ENCODE data around the gene SLC10A3.

The SLC10A3 gene, protein sequence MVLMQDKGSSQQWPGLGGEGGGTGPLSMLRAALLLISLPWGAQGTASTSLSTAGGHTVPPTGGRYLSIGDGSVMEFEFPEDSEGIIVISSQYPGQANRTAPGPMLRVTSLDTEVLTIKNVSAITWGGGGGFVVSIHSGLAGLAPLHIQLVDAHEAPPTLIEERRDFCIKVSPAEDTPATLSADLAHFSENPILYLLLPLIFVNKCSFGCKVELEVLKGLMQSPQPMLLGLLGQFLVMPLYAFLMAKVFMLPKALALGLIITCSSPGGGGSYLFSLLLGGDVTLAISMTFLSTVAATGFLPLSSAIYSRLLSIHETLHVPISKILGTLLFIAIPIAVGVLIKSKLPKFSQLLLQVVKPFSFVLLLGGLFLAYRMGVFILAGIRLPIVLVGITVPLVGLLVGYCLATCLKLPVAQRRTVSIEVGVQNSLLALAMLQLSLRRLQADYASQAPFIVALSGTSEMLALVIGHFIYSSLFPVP

DNA sequence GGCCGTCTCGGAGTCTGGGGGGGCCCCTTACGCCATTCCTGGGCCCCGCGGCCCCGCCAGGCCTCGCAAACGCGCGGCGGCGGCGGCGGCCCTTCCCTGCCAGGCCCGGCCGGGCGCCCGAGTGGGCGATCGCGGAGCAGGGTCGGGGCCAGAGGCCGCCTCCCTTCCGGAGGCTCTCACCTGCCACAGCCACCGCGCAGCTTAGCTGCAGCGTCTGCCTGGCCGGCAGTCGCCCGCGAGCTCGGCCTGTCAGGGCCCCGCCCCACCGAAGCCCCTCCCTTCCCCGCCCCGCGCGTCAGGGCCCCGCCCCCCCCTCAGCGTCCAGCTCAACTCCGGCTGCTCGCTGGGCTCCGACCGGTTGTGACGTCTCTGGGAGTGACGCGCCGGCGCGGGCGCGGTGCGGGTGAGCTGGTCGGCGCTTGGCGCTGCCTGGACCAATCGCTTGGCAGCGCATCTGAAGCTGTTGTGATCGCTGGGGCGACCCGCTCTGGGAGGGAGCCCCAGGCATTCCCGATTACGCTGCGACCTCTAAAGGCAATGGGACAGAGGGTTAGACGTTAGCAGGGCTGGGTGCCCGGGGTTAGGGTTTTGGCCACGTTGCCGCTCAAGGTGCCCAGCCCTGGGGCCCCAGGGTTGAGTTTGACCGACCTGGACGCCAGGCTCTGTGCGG is at the start of gene SLC10A3:
SLC10A3 (minus strand) TSS at position 216 of the 670 bp plus-strand sequence. CDS start 1,689 bp downstream, outside the sequence.
- peak; percentile 80 to 86 for DNase-seq

DNA sequence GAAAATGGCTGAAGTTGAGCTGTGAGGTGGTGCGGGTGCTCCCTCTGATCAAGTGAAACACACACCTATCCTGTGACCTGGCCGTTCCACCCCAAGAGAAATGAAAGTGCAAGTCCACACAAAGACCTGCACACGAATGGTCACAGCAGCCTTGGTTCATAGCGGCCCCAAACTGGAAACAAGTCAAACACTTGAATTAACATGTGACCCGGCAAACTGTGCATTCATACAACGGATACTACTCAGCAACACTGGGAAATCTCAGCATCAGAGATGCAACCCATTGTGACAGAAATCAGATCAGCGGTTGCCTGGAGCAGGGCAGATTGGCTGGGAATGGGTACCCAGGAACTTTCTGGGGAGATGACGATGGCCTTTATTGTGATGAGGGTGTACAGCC is 48.6 kb upstream of the SLC10A3 start:
- no peak for DNase-seq

DNA sequence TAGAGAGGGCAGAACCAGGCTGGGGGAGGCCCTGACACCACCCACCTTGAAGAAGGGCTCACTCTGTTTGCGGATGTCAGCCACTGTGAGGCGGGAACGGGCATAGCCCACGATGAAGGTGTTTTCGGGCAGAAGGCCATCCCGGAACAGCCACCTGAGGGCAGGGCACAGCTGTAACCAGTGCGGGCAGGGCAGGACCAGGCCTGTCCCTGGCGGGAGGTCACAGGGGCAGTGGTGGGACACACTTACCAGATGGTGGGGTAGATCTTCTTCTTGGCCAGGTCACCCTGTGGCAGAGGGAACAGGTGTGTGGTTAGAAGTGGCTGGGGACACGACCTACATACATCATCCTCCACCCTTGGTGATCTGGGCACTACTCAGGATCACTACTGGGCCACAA is 45.5 kb upstream of the SLC10A3 start:
- DNase-seq, result no peak

DNA sequence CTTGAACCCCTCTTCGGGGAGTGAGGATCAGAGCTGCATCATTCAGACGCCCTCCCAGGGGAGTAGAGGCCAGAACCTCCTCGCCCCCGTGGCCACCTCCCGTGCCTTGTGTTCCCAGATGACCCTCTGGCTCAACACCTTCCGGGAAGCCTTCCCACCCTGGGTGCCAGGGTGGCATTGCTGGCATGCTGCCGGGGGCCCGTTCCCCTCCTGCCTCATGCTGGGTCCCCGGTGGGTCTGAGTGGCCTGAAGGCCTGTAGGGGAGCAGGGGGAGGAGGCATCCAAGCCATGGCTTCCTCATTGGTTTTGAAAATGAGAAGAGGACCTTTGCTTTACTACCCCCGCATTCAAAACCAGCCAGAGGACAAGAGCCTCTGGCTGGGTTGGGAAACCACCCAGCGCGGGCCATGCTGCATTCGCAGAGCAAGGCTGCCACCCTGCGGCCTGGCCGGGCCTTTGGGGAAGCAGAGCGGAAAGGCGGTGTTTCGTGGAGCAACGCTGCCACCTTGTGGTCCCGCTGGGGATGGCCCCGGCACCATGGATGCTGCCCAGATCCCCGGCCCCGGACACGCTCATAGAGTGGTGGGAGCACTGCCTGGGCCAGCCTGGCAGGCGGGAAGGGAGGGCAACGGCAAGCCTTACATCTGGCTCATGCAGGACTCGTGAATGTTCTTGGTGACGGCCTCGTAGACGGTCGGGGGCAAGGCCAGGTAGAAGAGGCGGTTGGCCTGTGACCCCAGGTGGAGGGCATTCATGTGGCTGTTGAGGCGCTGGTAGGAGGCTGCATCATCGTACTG is 44.3 kb upstream of the SLC10A3 start:
- peak; percentile 69 to 79 for DNase-seq

DNA sequence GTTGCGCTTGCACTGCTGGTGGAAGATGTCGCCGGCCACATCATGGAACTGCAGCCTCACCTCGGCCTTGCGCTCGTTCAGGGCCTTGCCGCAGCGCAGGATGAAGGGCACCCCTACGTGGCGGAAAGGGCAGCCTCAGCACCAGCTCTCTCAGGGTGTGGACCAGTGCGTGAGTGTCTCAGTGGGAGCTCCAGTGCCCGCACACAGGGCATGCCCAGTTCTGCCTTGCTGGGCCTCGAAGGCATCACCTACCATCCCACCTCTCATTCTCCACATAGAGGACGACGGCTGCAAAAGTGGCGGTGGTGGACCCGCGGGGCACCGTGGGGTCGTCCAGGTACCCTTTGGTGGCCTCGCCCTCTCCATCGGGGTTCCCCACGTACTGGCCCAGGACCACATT is 42.3 kb upstream of the SLC10A3 start:
- no peak for DNase-seq

DNA sequence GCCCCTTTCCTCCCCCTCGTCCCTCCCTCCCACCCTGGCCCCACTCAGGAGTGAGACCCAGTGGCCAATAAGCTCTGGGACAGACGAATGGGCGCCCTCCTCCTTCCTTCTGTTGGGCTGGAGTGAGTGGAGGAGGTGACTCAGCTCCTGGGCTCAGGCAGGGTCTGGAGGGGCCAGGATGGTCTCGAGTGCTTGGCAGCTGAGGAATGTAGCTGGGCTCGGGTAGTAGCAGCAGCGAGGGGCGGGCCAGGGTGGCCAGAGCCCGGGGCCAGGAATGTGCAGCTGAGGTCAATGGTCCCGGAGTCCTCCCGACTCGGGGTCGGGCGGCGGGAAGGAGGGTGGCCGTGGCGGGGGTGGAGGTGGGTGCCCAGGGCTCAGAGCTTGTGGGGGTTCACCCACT is 41.2 kb upstream of the SLC10A3 start:
- DNase-seq, result no peak

DNA sequence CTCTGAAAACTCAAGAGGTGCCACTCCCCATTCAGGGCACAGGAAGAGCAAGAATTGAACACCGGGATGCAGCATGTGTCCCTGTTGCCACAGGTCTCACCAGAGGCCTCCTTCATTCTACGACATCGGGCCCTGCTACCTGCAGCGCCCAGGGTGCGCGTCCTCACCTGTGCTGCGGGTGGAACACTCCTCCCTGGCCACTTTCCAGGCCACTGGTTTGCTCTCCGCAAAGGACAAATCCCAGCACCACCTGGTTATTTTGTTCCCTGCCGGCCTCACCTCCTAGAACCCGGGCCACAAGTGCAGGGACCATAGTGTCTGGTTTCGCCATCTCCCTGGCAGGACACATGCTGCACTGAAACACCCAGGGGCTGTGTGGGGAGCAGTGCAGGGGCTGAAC is 39.9 kb upstream of the SLC10A3 start:
- no peak for DNase-seq

DNA sequence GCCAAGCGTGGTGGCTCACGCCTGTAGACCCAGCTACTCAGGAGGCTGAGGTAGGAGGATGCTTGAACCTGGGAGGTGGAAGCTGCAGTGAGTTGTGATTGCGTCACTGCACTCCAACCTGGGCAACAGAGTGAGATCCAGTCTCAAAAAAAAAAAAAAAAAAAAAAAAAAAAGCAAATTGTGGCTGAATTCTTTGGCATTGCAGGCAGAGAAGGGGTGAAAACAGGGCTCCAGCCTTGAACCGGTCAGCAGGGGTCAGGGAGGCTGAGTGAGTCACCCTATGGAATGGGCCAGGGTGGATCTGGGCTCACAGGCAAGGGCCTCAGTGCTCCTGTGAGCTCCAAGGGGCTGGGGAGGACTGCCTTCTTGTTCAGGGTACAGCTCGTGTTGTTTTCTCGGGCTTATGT is 38.8 kb upstream of the SLC10A3 start:
- DNase-seq, result no peak

DNA sequence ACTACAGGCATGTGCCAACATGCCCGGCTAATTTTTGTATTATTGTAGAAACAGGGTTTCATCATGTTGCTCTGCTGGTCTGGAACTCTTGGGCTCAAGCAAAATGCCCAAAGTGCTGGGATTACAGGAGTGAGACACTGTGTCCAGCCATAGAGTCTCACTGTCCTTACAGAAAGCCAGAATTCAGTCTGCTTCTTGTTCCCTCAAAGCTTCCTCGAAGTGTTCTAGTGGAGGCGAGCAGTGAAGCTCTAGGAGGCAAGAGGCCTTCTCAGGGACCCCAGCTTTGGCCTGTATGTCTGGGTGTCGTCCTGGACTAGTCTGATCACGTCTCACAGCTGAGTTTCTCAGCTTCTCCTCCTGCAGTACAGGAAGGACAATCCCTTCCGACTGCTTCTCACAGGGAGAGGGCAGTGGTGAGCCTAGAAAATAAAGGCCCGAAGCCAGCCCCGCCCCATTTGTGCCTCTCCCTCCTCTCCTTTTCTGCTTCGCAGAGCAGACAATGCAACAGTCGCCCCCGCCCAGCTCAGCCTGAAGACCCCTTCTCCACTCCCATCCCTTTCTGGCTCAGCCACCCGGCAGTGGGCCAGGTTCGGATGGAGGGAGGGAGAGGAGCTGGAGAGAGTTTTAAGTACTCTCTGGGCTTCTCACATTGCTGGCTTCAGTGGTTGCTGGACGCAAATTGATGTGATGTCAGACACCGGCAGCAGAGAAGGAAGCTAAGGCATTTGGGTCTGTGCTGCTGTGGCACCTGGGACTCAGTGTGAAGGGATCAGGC is 36.7 kb upstream of the SLC10A3 start:
- DNase-seq, result peak; percentile 20 to 38

DNA sequence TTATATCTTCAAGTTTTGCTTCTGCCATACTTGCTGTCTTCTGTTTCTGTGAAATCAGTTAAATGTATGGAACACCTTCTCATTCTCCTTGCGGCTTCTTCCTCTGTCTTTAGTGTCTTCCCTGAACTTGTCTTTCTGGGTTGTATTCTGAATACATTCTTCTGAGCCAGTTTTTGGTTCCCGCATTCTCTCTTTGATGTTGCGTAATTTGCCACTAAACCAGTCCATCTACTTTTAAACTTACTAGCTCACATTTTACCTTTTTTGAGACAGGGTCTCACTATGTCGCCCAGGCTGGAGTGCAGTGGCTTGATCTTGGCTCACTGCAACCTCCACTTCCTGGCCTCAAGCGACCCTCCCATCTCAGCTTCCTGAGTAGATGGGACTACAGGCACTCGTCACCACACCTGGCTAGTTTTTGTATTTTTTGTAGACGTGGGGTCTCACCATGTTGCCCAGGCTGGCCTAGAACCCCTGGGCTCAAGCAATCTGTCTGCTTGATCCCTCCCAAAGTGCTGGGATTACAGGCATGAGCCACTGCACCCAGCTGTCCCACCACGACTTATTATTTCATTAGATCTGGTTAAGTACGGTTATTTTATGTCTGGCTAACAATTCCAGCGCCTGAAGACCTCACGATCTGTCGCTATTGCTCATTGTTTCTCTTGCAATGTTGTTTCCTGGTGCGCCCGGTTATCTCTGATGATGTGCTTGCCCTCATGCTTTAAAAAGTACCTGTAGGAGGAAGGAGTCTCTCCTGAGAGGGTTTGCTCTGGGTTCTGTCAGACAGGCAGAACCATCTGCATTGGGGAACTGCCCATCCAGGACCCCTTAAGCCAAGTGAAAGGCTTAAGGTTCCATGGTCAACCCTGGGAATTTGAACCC is 35.4 kb upstream of the SLC10A3 start:
- DNase-seq, result no peak

DNA sequence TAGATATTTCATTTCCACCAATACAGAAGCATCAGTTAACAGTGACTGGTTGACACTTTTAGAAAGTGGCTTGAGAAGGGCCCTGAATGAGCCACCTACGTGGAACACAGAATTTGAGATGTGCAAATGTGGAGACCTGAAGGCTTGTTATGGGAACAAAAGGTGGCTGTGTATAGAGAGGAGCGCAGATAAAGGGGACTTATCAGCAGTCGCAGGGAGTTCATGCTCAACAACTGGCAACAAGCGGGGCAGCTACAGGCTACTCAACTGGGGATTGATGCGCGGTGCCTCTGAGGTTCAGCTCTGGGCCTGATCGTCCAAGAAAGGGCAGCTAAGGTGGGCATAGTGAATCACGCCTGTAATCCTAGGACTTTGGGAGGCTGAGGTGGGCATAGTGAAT is 29.0 kb upstream of the SLC10A3 start:
- no peak for DNase-seq

DNA sequence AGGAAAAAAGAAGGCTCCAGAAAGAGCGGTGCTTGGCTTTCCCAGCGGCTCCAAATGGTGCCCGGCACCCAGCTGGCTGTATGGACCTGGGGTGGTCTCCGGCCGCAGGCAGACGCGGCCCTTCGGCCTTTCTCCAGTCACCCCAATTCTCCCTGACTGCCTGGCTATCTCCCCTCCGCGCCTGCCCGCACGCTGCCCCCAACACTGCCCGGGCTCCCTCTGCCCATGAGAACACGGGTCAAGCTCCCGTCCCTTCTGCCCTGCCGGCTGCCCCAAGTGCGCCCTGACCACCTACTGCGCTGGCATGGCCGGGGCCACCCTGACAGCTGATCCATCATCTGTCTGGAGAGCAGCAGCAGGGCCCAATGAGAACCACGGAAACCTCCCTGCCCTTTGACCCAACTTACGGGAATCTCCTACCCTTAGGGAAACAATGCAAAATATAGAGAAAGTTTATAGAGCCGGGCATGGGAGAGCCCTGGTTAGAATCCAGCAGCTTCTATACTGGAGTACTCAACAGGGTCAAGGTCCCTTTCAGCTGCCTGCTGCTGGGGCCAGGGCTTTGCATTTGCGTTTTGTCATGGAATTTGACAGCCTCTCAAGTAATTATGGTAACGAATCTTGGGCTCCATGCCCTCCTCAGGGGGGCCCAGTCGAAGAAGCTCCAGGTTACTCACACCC is 26.8 kb upstream of the SLC10A3 start:
- no peak for DNase-seq

DNA sequence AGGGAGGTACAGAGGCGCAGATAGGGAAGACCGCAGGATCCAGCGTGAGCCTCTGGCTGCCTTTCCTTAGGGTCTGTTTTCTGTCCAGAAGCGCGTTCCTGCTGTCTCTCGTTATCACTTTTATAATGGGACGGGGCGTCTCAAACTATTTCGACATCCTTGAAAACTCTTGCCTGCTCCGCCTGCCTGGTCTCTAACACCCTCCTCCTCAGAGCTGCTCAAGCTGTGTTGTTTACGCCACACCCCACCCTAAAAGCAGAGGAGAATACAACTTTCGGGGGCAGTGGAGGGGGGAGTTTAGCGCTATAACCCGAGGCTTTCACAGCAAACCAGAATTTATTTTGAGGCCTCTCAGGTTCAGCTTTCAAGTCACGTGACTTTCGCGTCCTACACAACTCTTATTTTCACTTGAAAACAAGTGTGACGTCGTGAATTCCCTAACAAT is 26.2 kb upstream of the SLC10A3 start:
- no peak for DNase-seq

DNA sequence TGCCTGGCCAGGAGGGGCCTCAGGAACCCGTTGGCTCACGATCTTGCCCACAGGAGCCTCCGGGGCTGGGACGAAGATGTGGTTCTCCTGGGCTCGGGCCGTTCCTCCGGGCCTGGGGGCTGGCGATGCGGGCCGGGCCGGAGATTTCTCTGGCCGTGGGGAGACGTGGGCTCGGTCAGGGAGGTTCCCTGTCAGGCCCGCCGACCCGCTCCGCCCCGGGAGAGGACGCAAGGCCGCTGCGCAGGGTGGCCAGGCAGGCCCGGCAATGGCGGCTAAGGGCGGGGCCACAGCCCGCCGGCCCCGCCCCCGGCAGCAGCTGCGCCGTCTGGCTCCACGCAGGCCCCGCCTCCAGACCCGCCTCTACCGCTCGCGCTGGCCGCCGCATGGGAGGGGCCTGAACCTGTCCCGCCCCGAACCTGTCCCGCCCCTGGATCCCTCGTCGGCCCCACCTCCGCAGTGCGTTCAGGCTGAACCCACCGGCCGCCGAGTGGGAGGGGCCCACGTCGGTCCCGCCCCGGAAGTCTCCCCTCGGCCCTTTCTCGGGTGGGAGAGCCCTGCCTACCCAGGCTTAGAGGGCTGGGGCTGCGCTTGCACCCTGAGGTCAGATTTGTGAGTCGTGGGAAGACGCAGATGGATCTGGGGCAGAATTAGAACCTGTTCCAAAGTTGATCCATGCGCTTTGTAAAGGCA is 25.7 kb upstream of the SLC10A3 start, which contains the start of gene FAM3A:
FAM3A (minus strand) TSS at position 267 of the 690 bp plus-strand sequence. CDS start 460 bp downstream, outside the sequence.
- peak; percentile 72 to 74 for DNase-seq

DNA sequence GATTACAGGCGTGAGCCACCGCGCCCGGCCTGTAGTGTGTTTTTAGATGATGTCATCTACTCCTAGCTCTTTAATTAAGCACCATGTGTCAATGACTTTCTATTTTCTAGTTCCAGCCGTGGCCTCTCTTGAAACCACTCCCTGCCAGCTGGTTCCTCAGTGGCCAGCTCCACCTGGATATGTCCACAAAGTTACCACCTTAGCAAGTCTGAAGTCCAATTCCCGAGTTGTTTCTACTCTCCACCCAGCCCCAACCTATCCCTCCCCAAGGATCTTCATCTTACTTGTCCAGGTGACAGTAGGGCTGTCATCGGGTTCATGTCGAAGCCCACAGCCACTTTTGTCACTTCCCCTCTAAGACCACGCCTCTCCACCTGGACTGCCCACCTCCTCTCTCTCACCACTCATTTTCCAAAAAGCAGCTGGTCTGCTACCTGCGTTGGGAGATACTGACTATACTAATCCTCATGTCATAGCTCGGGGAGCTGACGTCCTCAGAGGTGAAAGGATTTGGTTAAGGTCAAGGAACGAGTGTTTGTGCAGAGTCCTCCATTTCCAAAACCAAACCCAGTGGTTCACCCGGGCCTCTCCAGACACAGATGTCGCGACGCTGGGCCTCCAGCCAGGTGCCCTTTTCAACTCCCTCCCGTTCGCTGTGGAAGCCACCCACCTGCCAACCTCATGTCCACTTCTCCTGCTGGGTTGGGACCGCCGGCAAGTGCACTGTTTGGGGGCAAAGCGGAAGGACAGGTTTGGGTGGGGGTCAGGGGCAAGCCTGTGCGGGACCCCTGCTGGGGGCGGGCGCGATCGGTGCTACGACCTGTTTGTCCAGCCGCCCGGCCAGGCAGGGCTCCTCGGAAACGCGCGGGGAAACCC is 24.9 kb upstream of the SLC10A3 start:
- peak in 1 of 2 experiments; percentile 19 for DNase-seq

DNA sequence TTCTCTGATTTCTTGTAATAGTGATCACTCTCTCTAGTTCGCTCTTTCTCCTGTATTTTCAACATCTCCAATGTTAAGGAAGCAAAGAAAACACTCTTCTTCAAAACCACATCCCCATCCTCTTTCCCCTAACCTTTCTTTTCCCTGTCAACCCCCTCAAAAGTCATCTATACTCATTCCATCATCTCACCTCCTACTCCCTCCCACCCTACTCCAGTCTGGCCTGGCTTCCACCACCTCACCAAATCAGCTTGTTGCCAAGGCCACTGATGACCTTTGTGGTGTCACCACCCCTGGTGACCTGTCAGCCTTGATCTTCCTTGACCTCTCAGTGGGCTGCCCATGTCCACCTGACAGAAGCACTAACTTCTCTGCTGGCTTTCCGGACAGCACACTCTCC is 23.3 kb upstream of the SLC10A3 start:
- DNase-seq, result no peak

DNA sequence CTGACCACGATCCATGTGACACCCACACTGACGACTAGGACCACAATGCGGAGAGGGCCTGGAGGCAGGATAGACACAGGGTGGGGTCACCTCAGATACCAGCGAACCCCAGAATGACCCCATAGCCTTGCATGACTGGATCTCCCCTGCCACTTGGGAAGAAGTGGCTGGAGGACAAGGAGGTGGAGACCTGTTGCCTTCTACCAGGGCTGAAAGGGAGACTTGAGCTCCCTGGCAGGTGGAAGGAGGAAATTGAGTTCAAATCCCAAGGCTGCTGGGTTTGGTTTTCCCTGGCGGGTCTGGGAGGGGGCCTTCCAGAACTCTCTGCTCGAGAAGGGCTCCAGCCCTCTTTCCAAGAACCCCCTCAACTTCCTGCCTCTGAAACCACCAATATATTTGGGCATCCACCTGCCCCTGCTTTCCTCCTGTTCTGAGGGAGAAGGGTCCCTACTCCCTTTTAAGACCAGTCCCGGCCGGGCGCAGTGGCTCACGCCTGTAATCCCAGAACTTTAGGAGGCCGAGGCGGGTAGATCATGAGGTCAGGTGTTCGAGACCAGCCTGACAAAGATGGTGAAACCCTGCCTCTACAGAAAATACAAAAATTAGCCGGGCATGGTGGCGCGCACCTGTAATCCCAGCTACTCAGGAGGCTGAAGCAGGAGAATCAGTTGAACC is 22.6 kb upstream of the SLC10A3 start:
- no peak for DNase-seq

DNA sequence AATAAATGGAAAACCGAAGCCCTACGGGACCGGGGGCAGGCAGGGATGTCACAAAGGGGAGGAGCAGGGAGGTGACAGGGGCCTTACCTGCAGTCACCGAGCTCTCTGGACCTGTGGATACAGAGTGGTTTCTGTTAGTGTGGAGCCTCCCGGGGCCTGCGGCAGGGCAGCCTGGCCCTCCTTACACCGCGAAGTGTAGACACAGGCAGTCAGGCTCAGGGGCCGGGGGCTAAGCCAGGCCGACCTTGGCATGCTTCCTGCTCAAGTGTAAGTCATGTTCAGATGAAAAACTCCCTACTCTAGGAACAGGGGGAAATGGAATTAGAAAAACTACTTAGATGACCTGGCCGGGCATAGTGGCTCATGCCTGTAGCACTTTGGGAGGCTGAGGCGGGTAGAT is 21.3 kb upstream of the SLC10A3 start:
- DNase-seq, result no peak
